Loucy (cell line): Measurements from ENCODE around the gene ZNF750.

Source experiments
- EZH2phosphoT487 ChIP-seq: fragments of 200-600 bp; IDR thresholded peaks from 2 replicates; pipeline ENCODE4 v1.6.1; 2018; ENCODE audit warnings: antibody characterized with exemption, mild to moderate bottlenecking, moderate library complexity, borderline replicate concordance
- TF ChIP-seq, protein P1 (sequence below): fragments of 200-600 bp; sonication (generic); conservative IDR thresholded peaks from 2 replicates; pipeline ENCODE4 v1.5.1; 2014; ENCODE audit warnings: mild to moderate bottlenecking, antibody characterized with exemption, low read length

DNA sequence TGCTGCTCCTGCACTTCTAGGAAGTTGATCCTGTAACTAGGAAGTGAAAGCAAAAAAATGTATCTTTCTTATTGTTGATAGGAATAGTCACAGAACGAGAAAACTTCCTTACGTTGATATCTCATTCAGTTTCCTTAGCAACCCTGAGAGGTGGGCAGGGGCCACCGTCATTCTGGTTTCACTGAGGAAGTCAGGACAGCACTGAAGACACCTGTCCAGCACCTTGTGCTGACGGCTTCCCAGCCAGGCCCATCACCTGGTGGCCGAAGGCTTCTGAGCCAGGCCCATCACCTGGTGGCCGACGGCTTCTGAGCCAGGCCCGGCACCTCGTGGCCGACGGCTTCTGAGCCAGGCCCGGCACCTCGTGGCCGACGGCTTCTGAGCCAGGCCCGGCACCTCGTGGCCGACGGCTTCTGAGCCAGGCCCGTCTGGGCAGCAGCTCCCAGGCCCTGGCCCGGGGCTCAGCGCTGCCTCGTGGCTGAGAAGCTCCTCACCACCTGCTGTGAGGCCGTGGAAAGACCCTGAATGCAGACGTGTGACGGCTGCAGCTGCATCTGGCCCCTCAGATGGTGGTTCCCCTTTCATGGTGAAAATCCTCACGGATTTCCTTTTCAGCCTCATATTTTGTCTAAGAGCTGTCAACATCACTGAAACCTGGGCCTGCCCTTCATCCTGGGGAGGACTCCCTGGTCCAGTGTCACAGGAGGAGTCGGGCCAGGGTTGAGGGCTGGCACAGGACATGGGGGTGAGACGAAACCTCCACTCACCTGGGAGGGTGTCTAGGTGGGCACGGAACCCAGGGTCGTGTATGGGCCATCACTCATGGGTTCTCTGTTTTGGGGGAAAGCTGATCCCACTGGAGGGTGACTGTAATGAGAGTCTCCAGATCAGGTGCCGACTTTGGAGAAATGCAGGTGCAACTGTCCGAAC is 33.0 kb upstream of the ZNF750 start:
- TF ChIP-seq, protein P1, sequence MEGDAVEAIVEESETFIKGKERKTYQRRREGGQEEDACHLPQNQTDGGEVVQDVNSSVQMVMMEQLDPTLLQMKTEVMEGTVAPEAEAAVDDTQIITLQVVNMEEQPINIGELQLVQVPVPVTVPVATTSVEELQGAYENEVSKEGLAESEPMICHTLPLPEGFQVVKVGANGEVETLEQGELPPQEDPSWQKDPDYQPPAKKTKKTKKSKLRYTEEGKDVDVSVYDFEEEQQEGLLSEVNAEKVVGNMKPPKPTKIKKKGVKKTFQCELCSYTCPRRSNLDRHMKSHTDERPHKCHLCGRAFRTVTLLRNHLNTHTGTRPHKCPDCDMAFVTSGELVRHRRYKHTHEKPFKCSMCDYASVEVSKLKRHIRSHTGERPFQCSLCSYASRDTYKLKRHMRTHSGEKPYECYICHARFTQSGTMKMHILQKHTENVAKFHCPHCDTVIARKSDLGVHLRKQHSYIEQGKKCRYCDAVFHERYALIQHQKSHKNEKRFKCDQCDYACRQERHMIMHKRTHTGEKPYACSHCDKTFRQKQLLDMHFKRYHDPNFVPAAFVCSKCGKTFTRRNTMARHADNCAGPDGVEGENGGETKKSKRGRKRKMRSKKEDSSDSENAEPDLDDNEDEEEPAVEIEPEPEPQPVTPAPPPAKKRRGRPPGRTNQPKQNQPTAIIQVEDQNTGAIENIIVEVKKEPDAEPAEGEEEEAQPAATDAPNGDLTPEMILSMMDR: no peak
- TF ChIP-seq EZH2phosphoT487: no peak
